HepG2 (cell line): Measurements from ENCODE around the gene RPRD2. TPM values are rescaled to one million over a fixed set of nuclear protein-coding genes. Genes with fewer than 3 reads are reported as not detected.

Experiments
- AGO2 ChIP-seq: fragments of 200-400 bp; formaldehyde crosslinking; optimal IDR thresholded peaks from 2 replicates; pipeline ENCODE3; 2017; ENCODE audit warnings: mild to moderate bottlenecking, low read depth, low read length, moderate library complexity
- ARNTL ChIP-seq: sonication (generic); formaldehyde crosslinking; IDR thresholded peaks from 2 replicates; pipeline ENCODE4 v1.4.0; 2020; ENCODE audit warnings: mild to moderate bottlenecking, missing genetic modification reagents
- FOXO1 ChIP-seq: sonication (generic); formaldehyde crosslinking; IDR thresholded peaks from 2 replicates; pipeline ENCODE4 v1.4.0; 2020; ENCODE audit warnings: missing genetic modification reagents
- FOXP1 ChIP-seq, 2 experiments: fragments of 450-650 bp in 1 of 2; IDR thresholded peaks; 2 replicates each; pipeline ENCODE4 v1.6.1; 2017 to 2018; ENCODE audit warnings: antibody characterized with exemption in 1 of 2
- GZF1 ChIP-seq: sonication (generic); formaldehyde crosslinking; IDR thresholded peaks from 2 replicates; pipeline ENCODE4 v1.5.1; 2020; ENCODE audit warnings: mild to moderate bottlenecking, missing genetic modification reagents
- HNRNPK ChIP-seq: fragments of 200-400 bp; formaldehyde crosslinking; IDR thresholded peaks from 2 replicates; pipeline ENCODE4 v1.6.1; 2018; ENCODE audit warnings: low read length, low read depth, moderate library complexity, mild to moderate bottlenecking; ENCODE audit not compliant: poor library complexity, severe bottlenecking
- MAFF ChIP-seq: IDR thresholded peaks from 2 replicates; pipeline ENCODE4 v1.6.1; 2011; ENCODE audit warnings: low read depth, low read length, improper control_type of control experiment
- NR2C2 ChIP-seq: sonication (generic); formaldehyde crosslinking; IDR thresholded peaks from 2 replicates; pipeline ENCODE4 v1.4.0; 2020; ENCODE audit warnings: missing genetic modification reagents, mild to moderate bottlenecking, moderate library complexity, borderline replicate concordance
- PCBP1 ChIP-seq: fragments of 200-400 bp; formaldehyde crosslinking; IDR thresholded peaks from 2 replicates; pipeline ENCODE4 v1.6.1; 2017; ENCODE audit warnings: mild to moderate bottlenecking, low read depth, low read length, borderline replicate concordance
- SOX6 ChIP-seq, 2 experiments: fragments of 450-650 bp in 1 of 2; sonication (generic) in 1 of 2; formaldehyde crosslinking in 1 of 2; IDR thresholded peaks; 2 replicates each; pipeline versions ENCODE4 v1.4.0 to v1.6.1; 2017 to 2020; ENCODE audit warnings: antibody characterized with exemption in 1 of 2, mild to moderate bottlenecking in 1 of 2, missing genetic modification reagents in 1 of 2
- ZBTB10 ChIP-seq: sonication (generic); formaldehyde crosslinking; IDR thresholded peaks from 2 replicates; pipeline ENCODE4 v1.4.0; 2020; ENCODE audit warnings: missing genetic modification reagents, borderline replicate concordance
- ZNF292 ChIP-seq: sonication (generic); formaldehyde crosslinking; IDR thresholded peaks from 2 replicates; pipeline ENCODE4 v1.8.1; 2022; ENCODE audit warnings: mild to moderate bottlenecking, low read depth, missing genetic modification reagents, borderline replicate concordance
- ZNF354B ChIP-seq: sonication (generic); formaldehyde crosslinking; IDR thresholded peaks from 2 replicates; pipeline ENCODE4 v1.8.0; 2022; ENCODE audit warnings: mild to moderate bottlenecking, missing genetic modification reagents
- ZNF564 ChIP-seq: sonication (generic); formaldehyde crosslinking; IDR thresholded peaks from 2 replicates; pipeline ENCODE4 v1.8.1; 2023; ENCODE audit warnings: mild to moderate bottlenecking, missing genetic modification reagents
- ZNF646 ChIP-seq: sonication (generic); formaldehyde crosslinking; IDR thresholded peaks from 2 replicates; pipeline ENCODE4 v1.9.0; 2021; ENCODE audit warnings: mild to moderate bottlenecking, missing genetic modification reagents
- polyA plus RNA-seq, 8 experiments: library from polyadenylated mRNA; depleted of rRNA in 3 of 8; stranded (reverse) in 7 of 8; unstranded in 1 of 8; fragments of >200 nt; fragmentation: Illumina TruSeq in 4 of 8; extraction: Trizol in 4 of 8; gene quantifications; 2 replicates each; pipeline versions ENCODE4 v1.2.1 to v1.2.3, GENCODE V29; 2011 to 2016; ENCODE audit warnings: low read depth in 4 of 8, missing spikeins in 1 of 8, mixed read lengths in 1 of 8; ENCODE audit not compliant: insufficient read depth in 1 of 8
- total RNA-seq, 5 experiments: library from RNA; depleted of rRNA; stranded (reverse); fragments of >200 nt; fragmentation: Illumina TruSeq; extraction: Trizol; gene quantifications; 2 replicates each; pipeline ENCODE4 v1.2.3, GENCODE V29; 2016; ENCODE audit warnings: low read depth in 1 of 5
- TF ChIP-seq, protein P1 (sequence below): sonication (generic); formaldehyde crosslinking; IDR thresholded peaks from 2 replicates; pipeline ENCODE4 v1.8.0; 2022; ENCODE audit warnings: missing genetic modification reagents, low read depth, mild to moderate bottlenecking, borderline replicate concordance
- TF ChIP-seq, protein P2 (sequence below): sonication (generic); formaldehyde crosslinking; IDR thresholded peaks from 2 replicates; pipeline ENCODE4 v1.5.0; 2020; ENCODE audit warnings: mild to moderate bottlenecking, missing genetic modification reagents

Gene RPRD2
- total and polyA plus RNA-seq, 2 of the 13 experiments (the other 11 are each of a cell fraction or from before 2014, with no cell fraction given) = 8.0 to 8.9 TPM

DNA sequence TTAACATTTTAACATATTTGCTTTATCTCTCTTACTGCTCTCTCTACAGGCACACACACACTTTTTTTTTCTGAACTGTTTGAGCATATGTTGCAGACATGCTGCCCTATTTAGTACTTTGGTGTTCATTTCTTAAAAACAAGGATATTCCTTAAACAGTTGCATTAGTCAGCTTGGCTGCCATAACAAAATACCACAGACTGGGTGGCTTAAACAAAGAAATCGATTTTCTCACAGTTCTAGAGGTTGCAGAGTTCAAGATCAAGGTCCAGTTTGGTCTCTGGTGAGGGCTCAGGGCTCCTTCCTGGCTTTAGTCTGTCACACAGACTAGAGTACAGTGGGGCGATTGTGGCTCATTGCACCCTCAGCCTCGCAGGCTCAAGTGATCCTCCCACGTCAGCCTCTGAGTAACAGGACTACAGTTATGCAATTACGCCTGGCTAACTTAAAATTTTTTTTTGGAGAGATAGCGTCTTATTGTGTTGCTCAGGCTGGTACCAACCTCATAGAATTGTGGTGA, 46.7 kb downstream of the RPRD2 start (continued):
- no peak for TF ChIP-seq HNRNPK
- TF ChIP-seq, protein P1, sequence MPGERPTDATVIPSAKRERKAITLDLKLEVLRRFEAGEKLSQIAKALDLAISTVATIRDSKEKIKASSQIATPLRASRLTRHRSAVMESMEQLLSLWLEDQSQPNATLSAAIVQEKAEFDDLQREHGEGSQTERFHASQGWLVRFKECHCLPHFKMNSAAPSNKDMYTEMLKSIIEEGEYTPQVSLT (CRISPR knock-in tag) = no peak
- TF ChIP-seq AGO2 = no peak
- TF ChIP-seq ZBTB10 (CRISPR knock-in tag) = no peak; the same call in 1 of the 2 replicates
- TF ChIP-seq PCBP1 = no peak
- no peak for TF ChIP-seq FOXP1 (IDR thresholded peaks at IDR 0.05)
- TF ChIP-seq FOXP1 (CRISPR knock-in tag; IDR thresholded peaks at IDR 0.05) = peak; percentile 84
- peak; percentile 88 for TF ChIP-seq FOXO1 (CRISPR knock-in tag)
- peak; percentile 39; the same call in 1 of the 2 replicates for TF ChIP-seq ZNF292 (CRISPR knock-in tag)
- TF ChIP-seq ZNF354B (CRISPR knock-in tag) = no peak
- no peak for TF ChIP-seq ARNTL
- peak; percentile 88; the same call in 1 of the 2 replicates for TF ChIP-seq ZNF564 (CRISPR knock-in tag)
- peak; percentile 79 for TF ChIP-seq NR2C2 (CRISPR knock-in tag)
- TF ChIP-seq, protein P2, sequence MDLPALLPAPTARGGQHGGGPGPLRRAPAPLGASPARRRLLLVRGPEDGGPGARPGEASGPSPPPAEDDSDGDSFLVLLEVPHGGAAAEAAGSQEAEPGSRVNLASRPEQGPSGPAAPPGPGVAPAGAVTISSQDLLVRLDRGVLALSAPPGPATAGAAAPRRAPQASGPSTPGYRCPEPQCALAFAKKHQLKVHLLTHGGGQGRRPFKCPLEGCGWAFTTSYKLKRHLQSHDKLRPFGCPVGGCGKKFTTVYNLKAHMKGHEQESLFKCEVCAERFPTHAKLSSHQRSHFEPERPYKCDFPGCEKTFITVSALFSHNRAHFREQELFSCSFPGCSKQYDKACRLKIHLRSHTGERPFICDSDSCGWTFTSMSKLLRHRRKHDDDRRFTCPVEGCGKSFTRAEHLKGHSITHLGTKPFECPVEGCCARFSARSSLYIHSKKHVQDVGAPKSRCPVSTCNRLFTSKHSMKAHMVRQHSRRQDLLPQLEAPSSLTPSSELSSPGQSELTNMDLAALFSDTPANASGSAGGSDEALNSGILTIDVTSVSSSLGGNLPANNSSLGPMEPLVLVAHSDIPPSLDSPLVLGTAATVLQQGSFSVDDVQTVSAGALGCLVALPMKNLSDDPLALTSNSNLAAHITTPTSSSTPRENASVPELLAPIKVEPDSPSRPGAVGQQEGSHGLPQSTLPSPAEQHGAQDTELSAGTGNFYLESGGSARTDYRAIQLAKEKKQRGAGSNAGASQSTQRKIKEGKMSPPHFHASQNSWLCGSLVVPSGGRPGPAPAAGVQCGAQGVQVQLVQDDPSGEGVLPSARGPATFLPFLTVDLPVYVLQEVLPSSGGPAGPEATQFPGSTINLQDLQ = no peak
- TF ChIP-seq GZF1 (CRISPR knock-in tag) = no peak
- no peak for TF ChIP-seq SOX6 (IDR thresholded peaks at IDR 0.05)
- TF ChIP-seq SOX6 (CRISPR knock-in tag; IDR thresholded peaks at IDR 0.05) = peak; percentile 95
- TF ChIP-seq ZNF646 (CRISPR knock-in tag) = no peak
- no peak for TF ChIP-seq MAFF
